GM19463 (cell line): Measurements from ENCODE around the gene DGCR2.
"Not testable (repeated sequence)": the region's sequence is repeated elsewhere in the genome, so short reads cannot be mapped to it uniquely, and the experiment has no call there.

Experiments used
- ATAC-seq: cut with Tn5 transposase; IDR thresholded peaks from one replicate; pipeline ENCODE4 v1.9.1; 2021; ENCODE audit warnings: mild to moderate bottlenecking, moderate library complexity; ENCODE audit not compliant: unreplicated experiment

Gene DGCR2

GRCh38 chr22:19062139-19062942, 59.9 kb downstream of the DGCR2 start:
- no peak for ATAC-seq

GRCh38 chr22:19061471-19062138, 60.6 kb downstream of the DGCR2 start:
- no peak for ATAC-seq

- no peak for ATAC-seq
These were observed 61.7 kb downstream of the DGCR2 start for GRCh38 chr22:19060356-19061009.

- no peak for ATAC-seq
These were observed 62.5 kb downstream of the DGCR2 start for GRCh38 chr22:19059481-19060278.

- ATAC-seq, result no peak
These were observed 63.3 kb downstream of the DGCR2 start for GRCh38 chr22:19058713-19059451.

- no peak for ATAC-seq
These were observed 64.2 kb downstream of the DGCR2 start for GRCh38 chr22:19057999-19058491.

- no peak for ATAC-seq
These were observed 64.7 kb downstream of the DGCR2 start for GRCh38 chr22:19057539-19057938.

- ATAC-seq, result no peak
These were observed 65.2 kb downstream of the DGCR2 start for GRCh38 chr22:19056951-19057401.

- ATAC-seq, result no peak
These were observed 66.4 kb downstream of the DGCR2 start for GRCh38 chr22:19055801-19056200.

- no peak for ATAC-seq
These were observed 69.2 kb downstream of the DGCR2 start for GRCh38 chr22:19052941-19053541.

- no peak for ATAC-seq
These were observed 70.7 kb downstream of the DGCR2 start for GRCh38 chr22:19051381-19052072.

- not testable (repeated sequence) for ATAC-seq
These were observed 71.4 kb downstream of the DGCR2 start for GRCh38 chr22:19050847-19051246.

- no peak for ATAC-seq
These were observed 72.1 kb downstream of the DGCR2 start for GRCh38 chr22:19050117-19050516.

GRCh38 chr22:19048531-19048930, 73.7 kb downstream of the DGCR2 start:
- no peak for ATAC-seq

GRCh38 chr22:19047993-19048392, 74.2 kb downstream of the DGCR2 start:
- ATAC-seq, result no peak

- ATAC-seq, result no peak
These were observed 75.2 kb downstream of the DGCR2 start for GRCh38 chr22:19046719-19047609.

GRCh38 chr22:19046287-19046686, 75.9 kb downstream of the DGCR2 start:
- ATAC-seq, result no peak

- ATAC-seq, result no peak
These were observed 77.1 kb downstream of the DGCR2 start for GRCh38 chr22:19045094-19045493.
